Measurements from ENCODE around the gene SLBP.

SLBP gene

DNA sequence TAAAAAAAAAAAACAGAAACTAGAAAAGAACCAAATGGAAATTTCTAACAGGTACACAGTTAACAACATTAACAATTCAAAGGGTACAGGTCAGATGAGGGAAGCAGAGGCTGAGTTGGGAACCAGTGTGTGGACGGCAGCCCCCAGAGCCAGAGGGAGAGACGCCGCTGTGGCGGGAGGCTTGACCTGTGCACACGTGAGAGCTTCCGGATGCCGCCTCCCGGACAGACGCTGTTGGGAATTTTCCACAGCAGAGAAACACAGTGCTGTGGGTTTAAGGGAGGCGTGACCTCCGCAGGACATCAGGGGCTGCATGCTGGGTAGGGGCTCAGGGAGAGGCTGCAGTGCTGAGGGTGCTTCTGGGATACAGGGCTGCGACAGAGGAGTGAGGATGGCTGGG lies 31.4 kb upstream of the SLBP start:
- ChIA-PET CTCF (interaction anchor here (1.8 to 6.6 kb wide), 2 partner anchors 13 to 68 kb away, joined by 5 to 116 read pairs; no protein-coding TSS in a partner anchor), POLR2A (interaction anchor here (1.5 kb wide), 1 partner anchor 65 kb away, joined by 4 read pairs; no protein-coding TSS in a partner anchor)
- TF ChIP-seq, protein P1, sequence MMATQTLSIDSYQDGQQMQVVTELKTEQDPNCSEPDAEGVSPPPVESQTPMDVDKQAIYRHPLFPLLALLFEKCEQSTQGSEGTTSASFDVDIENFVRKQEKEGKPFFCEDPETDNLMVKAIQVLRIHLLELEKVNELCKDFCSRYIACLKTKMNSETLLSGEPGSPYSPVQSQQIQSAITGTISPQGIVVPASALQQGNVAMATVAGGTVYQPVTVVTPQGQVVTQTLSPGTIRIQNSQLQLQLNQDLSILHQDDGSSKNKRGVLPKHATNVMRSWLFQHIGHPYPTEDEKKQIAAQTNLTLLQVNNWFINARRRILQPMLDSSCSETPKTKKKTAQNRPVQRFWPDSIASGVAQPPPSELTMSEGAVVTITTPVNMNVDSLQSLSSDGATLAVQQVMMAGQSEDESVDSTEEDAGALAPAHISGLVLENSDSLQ (IDR thresholded peaks at IDR 0.05), result no peak
- no peak for TF ChIP-seq FOXA1 (IDR thresholded peaks at IDR 0.05)
- TF ChIP-seq NFRKB (IDR thresholded peaks at IDR 0.05), result no peak
- no peak for TF ChIP-seq ARNT (IDR thresholded peaks at IDR 0.05)
- no peak for TF ChIP-seq L3MBTL2 (conservative IDR thresholded peaks at IDR 0.05)
- TF ChIP-seq FOXM1 (IDR thresholded peaks at IDR 0.05; ENCODE audit: borderline replicate concordance), result no peak
- TF ChIP-seq LEF1 (IDR thresholded peaks at IDR 0.05; ENCODE audit: borderline replicate concordance), result no peak
- no peak for TF ChIP-seq ZNF384 (IDR thresholded peaks at IDR 0.05)
- no peak for TF ChIP-seq SUZ12 (IDR thresholded peaks at IDR 0.05)
- no peak for DNase-seq (ENCODE audit: extremely low spot score)

DNA sequence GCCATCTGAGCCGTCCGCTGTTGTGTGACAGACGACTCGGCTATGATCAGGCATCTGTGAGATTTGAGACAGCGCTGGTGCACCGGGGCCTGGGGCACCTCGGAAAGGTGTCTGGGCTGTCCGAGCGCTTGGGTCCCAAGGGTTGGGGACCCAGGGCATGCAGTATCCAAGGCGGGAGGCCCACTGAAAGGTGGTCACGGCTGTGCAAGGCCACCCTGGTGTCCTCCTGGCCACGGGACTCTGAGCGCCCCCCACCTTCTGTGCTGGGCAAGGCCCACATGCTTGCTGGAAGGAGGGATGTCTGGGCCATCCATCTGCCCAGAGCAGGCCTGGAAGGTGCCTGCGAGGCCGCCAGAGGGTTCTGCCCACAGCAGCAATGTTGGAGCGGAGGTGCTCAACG lies 29.1 kb upstream of the SLBP start:
- ChIA-PET POLR2A (no interaction called here), CTCF (no interaction called here)
- DNase-seq (ENCODE audit: extremely low spot score), result no peak
- no peak for TF ChIP-seq SUZ12 (IDR thresholded peaks at IDR 0.05)
- TF ChIP-seq TARDBP (IDR thresholded peaks at IDR 0.05), result no peak
- TF ChIP-seq ELF4 (IDR thresholded peaks at IDR 0.05), result no peak
- no peak for TF ChIP-seq BHLHE40 (IDR thresholded peaks at IDR 0.05; ENCODE audit: borderline replicate concordance)

DNA sequence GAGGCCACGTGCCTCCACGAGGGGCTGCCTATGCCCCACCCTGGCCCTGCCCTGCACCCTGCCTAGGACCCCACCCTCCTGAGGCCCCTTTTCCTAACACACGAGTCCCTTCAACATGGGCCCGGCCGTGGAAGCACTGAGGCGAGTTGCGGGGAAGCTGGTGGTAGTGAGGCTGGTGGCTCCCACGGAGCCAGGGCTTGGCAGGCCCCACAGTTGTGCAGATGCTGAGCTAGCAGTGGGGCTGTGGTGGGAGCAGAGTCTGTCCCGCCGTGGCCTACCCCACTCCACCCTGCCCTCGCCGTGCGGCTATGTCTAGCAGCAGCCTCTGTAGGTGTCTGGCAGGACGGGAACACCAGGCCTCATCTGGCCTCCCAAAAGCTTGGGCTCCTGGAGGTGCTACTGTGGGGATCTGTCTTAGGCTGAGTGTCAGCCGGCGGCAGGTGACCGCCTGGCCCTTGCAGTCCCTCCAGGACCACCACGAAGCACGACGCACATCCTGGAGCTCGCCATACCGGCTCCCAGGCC lies 28.0 kb upstream of the SLBP start:
- CTCF ChIA-PET, result interaction anchor here (1.0 kb wide), 1 partner anchor 8 kb away, joined by 3 read pairs; no protein-coding TSS in a partner anchor
- TF ChIP-seq BHLHE40 (IDR thresholded peaks at IDR 0.05; ENCODE audit: borderline replicate concordance) (no peak), FOXM1 (IDR thresholded peaks at IDR 0.05; ENCODE audit: borderline replicate concordance) (no peak), CTBP1 (IDR thresholded peaks at IDR 0.05; ENCODE audit: borderline replicate concordance) (no peak), ELF4 (IDR thresholded peaks at IDR 0.05) (no peak), L3MBTL2 (conservative IDR thresholded peaks at IDR 0.05) (no peak), TARDBP (IDR thresholded peaks at IDR 0.05) (no peak), ARNT (IDR thresholded peaks at IDR 0.05) (no peak), ZNF384 (IDR thresholded peaks at IDR 0.05) (no peak), FOXK2 (IDR thresholded peaks at IDR 0.05) (no peak), LEF1 (IDR thresholded peaks at IDR 0.05; ENCODE audit: borderline replicate concordance) (no peak), SUZ12 (IDR thresholded peaks at IDR 0.05) (no peak), SP1 (IDR thresholded peaks at IDR 0.05) (no peak), FOXA1 (IDR thresholded peaks at IDR 0.05) (no peak), HDGF (IDR thresholded peaks at IDR 0.05; ENCODE audit: borderline replicate concordance) (no peak), NFRKB (IDR thresholded peaks at IDR 0.05) (no peak)
- TF ChIP-seq, protein P1 (IDR thresholded peaks at IDR 0.05), result no peak
- POLR2A ChIA-PET, result interaction anchor here (0.9 kb wide), 1 partner anchor 19 kb away, joined by 3 read pairs; the partner anchor contains the start of genes TACC3 and TMEM129
- DNase-seq (ENCODE audit: extremely low spot score), result no peak

DNA sequence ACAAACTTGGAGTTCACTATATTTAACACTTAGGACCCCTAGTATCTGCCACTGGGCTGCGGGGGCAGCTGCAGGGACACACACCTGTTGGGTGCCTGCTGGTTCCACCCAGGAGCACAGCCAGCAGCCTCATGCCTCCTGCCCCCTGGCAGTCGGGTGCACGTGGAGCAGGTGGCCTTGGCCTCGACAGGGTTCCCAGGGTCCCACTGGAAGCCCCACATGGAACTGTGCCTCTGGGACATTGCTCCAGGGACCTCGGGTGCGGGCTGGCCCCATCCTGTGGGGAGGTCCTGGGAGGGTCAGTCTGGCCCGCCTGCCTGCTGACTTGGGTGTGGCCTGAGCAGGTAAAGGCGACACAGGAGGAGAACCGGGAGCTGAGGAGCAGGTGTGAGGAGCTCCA lies 27.2 kb upstream of the SLBP start:
- DNase-seq (ENCODE audit: extremely low spot score), result no peak
- CTCF ChIA-PET, result no interaction called here
- TF ChIP-seq NFRKB (IDR thresholded peaks at IDR 0.05) (no peak), FOXA1 (IDR thresholded peaks at IDR 0.05) (no peak), FOXM1 (IDR thresholded peaks at IDR 0.05; ENCODE audit: borderline replicate concordance) (no peak), SP1 (IDR thresholded peaks at IDR 0.05) (no peak), L3MBTL2 (conservative IDR thresholded peaks at IDR 0.05) (no peak), ZNF384 (IDR thresholded peaks at IDR 0.05) (no peak), HDGF (IDR thresholded peaks at IDR 0.05; ENCODE audit: borderline replicate concordance) (no peak)
- TF ChIP-seq, protein P1 (IDR thresholded peaks at IDR 0.05), result no peak
- POLR2A ChIA-PET, result no interaction called here

DNA sequence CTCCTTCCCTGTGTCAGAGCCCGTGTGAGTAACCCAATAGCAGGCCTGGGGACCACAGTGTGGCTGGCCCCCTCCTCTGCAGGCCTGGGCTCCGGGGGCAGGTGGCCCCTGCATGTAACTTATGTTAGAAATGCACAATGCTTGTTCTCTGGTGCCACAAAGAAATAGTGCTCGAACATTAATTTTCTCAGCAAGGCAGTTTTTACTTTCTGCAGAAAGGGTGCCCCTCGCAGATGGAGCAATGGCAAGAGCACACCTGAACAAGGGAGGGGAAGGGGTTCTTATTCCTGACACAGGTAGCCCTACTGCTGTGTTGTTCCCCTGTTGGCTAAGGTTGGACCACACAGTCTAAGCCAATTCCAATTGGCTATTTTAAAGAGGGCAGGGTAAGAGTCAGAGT lies 26.3 kb upstream of the SLBP start:
- ChIA-PET POLR2A (no interaction called here), CTCF (no interaction called here)
- DNase-seq (ENCODE audit: extremely low spot score), result no peak
- no peak for TF ChIP-seq FOXK2 (IDR thresholded peaks at IDR 0.05)
- TF ChIP-seq LEF1 (IDR thresholded peaks at IDR 0.05; ENCODE audit: borderline replicate concordance), result no peak
- no peak for TF ChIP-seq L3MBTL2 (conservative IDR thresholded peaks at IDR 0.05)
- TF ChIP-seq ZNF384 (IDR thresholded peaks at IDR 0.05), result no peak
- TF ChIP-seq SUZ12 (IDR thresholded peaks at IDR 0.05), result no peak
- no peak for TF ChIP-seq TARDBP (IDR thresholded peaks at IDR 0.05)
- no peak for TF ChIP-seq HDGF (IDR thresholded peaks at IDR 0.05; ENCODE audit: borderline replicate concordance)
- no peak for TF ChIP-seq NFRKB (IDR thresholded peaks at IDR 0.05)
- no peak for TF ChIP-seq FOXM1 (IDR thresholded peaks at IDR 0.05; ENCODE audit: borderline replicate concordance)
- no peak for TF ChIP-seq ARNT (IDR thresholded peaks at IDR 0.05)
- TF ChIP-seq ELF4 (IDR thresholded peaks at IDR 0.05), result no peak
- no peak for TF ChIP-seq FOXA1 (IDR thresholded peaks at IDR 0.05)
- TF ChIP-seq CTBP1 (IDR thresholded peaks at IDR 0.05; ENCODE audit: borderline replicate concordance), result no peak
- no peak for TF ChIP-seq SP1 (IDR thresholded peaks at IDR 0.05)
- no peak for TF ChIP-seq BHLHE40 (IDR thresholded peaks at IDR 0.05; ENCODE audit: borderline replicate concordance)
- TF ChIP-seq, protein P1 (IDR thresholded peaks at IDR 0.05), result no peak

DNA sequence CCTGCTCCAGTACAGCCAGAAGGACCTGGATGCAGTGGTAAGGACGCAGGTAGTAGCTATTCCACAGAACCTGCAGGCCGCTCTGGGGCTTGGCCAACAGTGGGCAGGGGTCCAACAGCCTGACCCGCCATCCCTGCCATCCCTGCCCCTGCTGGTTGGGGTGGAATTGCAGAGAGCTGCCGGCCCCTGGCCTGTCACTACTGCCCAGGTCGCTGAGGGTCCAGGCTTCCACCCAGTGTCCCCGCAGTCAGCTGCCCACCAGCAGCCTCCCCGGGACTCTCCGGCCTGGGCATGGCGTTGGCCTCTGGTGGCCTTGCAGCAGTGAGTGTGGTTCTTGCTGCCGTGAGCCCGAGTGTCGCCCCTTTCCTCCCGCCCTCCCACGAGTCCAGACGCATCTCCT lies 25.5 kb upstream of the SLBP start:
- no peak for TF ChIP-seq FOXM1 (IDR thresholded peaks at IDR 0.05; ENCODE audit: borderline replicate concordance)
- TF ChIP-seq ELF4 (IDR thresholded peaks at IDR 0.05), result no peak
- TF ChIP-seq L3MBTL2 (conservative IDR thresholded peaks at IDR 0.05), result no peak
- no peak for TF ChIP-seq SP1 (IDR thresholded peaks at IDR 0.05)
- no peak for TF ChIP-seq CTBP1 (IDR thresholded peaks at IDR 0.05; ENCODE audit: borderline replicate concordance)
- TF ChIP-seq, protein P1 (IDR thresholded peaks at IDR 0.05), result no peak
- no peak for TF ChIP-seq BHLHE40 (IDR thresholded peaks at IDR 0.05; ENCODE audit: borderline replicate concordance)
- TF ChIP-seq FOXA1 (IDR thresholded peaks at IDR 0.05), result no peak
- TF ChIP-seq NFRKB (IDR thresholded peaks at IDR 0.05), result no peak
- TF ChIP-seq ZNF384 (IDR thresholded peaks at IDR 0.05), result no peak
- TF ChIP-seq ARNT (IDR thresholded peaks at IDR 0.05), result no peak
- TF ChIP-seq HDGF (IDR thresholded peaks at IDR 0.05; ENCODE audit: borderline replicate concordance), result no peak
- no peak for TF ChIP-seq TARDBP (IDR thresholded peaks at IDR 0.05)
- no peak for TF ChIP-seq LEF1 (IDR thresholded peaks at IDR 0.05; ENCODE audit: borderline replicate concordance)
- TF ChIP-seq SUZ12 (IDR thresholded peaks at IDR 0.05), result no peak
- no peak for TF ChIP-seq FOXK2 (IDR thresholded peaks at IDR 0.05)
- DNase-seq (ENCODE audit: extremely low spot score), result no peak
- CTCF ChIA-PET, result no interaction called here
- POLR2A ChIA-PET, result interaction anchor here (0.5 kb wide), 1 partner anchor 748 kb away, joined by 3 read pairs; no protein-coding TSS in a partner anchor
